T47D (cell line): ENCODE data around the gene KRTAP27-1.

Source experiments
- DNase-seq, 2 experiments: peaks; one replicate each; pipeline versions ENCODE4 v3.0.0 to v3.0.0-alpha.2; 2011 to 2012; ENCODE audit warnings: low read depth in 1 of 2, low spot score in 1 of 2
- JUND ChIP-seq: IDR thresholded peaks from 2 replicates; pipeline ENCODE4 v1.6.1; 2012; ENCODE audit warnings: low read depth
- in situ Hi-C: cut with HindIII; loops from 2 replicates; pipeline ENCODE4 v1.10.0; 2016; ENCODE audit warnings: low sequenced_read_pairs, low pct_unique_long_range_greater_than_20kb

The KRTAP27-1 gene

DNA sequence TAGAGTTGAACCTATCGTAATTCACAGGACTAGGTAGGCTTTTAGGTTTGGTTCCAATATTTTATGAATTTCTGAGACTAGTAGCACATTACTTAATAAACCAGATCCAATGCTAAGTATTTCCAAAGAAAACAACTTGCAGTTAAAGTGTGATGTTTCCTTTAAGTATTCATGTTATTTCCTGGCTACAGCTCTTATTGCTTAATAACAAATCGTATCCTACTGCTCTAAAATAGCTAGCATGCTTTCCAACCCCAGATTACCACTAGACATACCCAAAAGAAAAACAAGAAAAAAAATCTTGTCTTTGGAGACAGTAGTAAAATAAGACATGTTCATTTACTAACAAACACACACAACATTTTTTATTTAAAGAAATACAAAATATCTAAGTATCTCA, 898 bp downstream of the KRTAP27-1 start:
- DNase-seq: no peak
- in situ Hi-C loops: no loop called here
- no peak for TF ChIP-seq JUND

GRCh38 chr21:30333736-30334135, 3.8 kb downstream of the KRTAP27-1 start:
- in situ Hi-C loops: no loop called here
- DNase-seq: no peak
- no peak for TF ChIP-seq JUND

DNA sequence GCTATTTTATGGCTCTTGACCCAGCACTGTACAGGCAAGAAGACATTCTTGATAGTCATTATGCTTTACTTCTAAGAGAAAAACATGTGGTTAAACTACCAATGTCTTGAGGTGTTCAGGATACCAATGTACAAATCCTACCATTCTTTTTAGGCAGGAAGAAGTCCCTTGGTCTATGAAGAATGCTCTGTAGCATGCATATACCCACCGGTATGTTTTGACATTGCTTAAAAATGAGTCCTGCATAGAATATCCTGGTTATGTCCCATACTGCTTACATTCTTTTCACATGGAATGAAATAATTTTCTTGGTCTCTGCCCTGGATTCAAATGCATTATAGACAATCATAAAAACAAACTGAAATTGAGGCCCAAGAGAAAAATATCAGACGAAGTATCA, 4.8 kb downstream of the KRTAP27-1 start:
- no peak for TF ChIP-seq JUND
- no peak for DNase-seq
- in situ Hi-C loops: no loop called here

- no peak for TF ChIP-seq JUND
- no peak for DNase-seq
- in situ Hi-C loops: no loop called here
Observed at GRCh38 chr21:30329203-30329875, 8.2 kb downstream of the KRTAP27-1 start.

GRCh38 chr21:30326390-30326789, 11.1 kb downstream of the KRTAP27-1 start:
- no peak for DNase-seq
- in situ Hi-C loops: no loop called here
- no peak for TF ChIP-seq JUND

- DNase-seq: no peak
- TF ChIP-seq JUND: no peak
- in situ Hi-C loops: no loop called here
Observed at GRCh38 chr21:30320215-30320614, 17.3 kb downstream of the KRTAP27-1 start, which contains the start of gene KRTAP26-1. KRTAP26-1 (minus strand) TSS chr21:30320315; CDS start chr21:30320035, 280 bp downstream.

- no peak for TF ChIP-seq JUND
- no peak for DNase-seq
- in situ Hi-C loops: no loop called here
Observed at GRCh38 chr21:30315701-30316100, 21.8 kb downstream of the KRTAP27-1 start.

DNA sequence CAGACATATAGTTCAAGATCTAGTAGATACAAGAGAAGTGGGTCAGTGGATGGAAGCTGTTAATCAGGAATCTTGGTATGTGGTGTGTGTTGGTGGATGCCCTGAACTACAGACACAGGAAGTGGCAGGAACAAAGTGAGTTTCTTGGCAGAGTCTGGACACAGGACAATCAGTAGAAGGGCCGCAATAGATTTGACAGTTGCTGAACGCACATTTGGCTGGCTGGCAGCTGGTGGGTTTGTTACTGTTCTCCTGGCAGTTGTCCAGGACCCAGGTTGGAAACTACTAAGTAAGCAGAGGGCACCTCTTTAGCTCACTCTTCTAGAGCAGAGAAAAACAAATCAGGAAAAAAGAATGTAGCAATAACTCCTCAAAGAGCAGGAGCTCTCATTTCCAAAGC, 30.6 kb downstream of the KRTAP27-1 start:
- DNase-seq: peak in 1 of 2 experiments; percentile 5

DNA sequence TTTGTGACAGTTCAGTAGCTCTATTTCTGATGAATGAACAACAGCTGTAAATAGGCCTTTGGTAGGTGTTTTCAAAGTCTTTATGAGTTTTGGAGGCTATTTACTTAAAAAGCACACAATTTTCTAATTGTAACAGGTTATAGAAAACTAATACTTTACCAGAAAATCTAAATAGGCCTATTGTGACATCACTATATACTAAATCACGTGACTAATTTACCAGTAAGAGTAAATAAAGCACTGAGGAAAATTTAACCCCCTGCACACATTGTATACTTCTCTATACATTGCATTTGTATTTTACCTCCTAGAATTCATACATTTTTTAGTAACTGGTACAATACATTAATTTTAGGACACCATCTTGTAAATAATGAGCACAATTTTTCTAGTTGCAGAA, 32.4 kb downstream of the KRTAP27-1 start:
- no peak for DNase-seq
- in situ Hi-C loops: no loop called here
- no peak for TF ChIP-seq JUND

More for the DNA sequence above, 30.6 kb downstream of the KRTAP27-1 start:
- in situ Hi-C loops: no loop called here
- no peak for TF ChIP-seq JUND

DNA sequence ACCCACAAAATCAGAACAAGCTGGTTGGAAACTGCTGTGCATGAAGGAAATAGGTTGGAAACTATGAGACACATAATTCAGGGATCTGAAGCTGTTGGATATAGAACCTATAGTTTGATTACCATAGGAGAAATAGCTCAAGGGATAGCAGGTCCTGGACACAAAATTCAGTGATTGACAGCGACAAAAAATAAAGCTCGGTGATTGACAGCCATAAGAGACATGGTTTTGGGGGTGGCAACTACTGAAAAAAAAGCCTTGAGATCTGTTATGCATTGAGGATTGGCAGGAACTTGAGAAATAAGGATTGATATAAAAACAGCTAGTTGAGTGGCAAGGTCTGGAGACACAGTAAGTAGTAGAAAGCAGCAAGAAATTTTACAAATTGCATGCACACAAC, 48.3 kb downstream of the KRTAP27-1 start, which contains the start of gene KRTAP25-1:
Gene KRTAP25-1 (minus strand): TSS at position 300 of the 400 bp plus-strand sequence. CDS start 24 bp downstream, at position 276.
- in situ Hi-C loops: no loop called here
- TF ChIP-seq JUND: no peak
- no peak for DNase-seq
